Putamen (tissue), 1 donor: Measurements from ENCODE around the gene FAM174C.

Source experiments
- DNase-seq: peaks from one replicate; pipeline ENCODE4 v3.0.0-alpha.2; 2016; ENCODE audit warnings: low spot score

The FAM174C gene

DNA sequence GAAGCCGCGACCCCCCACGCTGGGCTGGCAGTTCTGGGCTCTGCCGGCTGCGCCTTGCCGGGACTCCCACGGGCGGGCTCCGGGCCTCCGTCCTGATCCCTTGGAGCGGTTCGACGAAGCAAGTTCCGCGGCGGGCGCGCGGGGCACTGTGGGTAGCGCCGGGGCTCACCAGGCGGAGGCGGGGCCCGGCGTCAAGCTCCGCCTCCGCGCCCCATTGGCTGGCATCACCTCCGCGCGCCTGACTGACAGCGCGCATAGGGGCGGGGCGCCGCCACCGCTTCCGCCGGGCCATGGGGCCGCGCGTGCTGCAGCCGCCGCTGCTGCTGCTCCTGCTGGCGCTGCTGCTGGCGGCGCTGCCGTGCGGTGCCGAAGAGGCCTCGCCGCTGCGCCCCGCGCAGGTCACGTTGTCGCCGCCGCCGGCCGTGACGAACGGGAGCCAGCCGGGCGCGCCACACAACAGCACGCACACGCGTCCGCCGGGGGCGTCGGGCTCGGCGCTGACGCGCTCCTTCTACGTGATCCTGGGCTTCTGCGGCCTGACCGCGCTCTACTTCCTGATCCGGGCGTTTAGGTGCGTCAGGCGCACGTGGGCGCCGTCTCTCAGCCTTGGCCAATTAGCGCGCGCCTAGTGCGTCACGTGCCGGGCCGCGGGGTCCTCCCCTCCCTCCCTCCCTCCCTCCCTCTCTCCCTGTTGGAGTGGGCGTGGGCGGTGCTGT, at the start of gene FAM174C:
Gene FAM174C (plus strand): TSS at position 271 of the 716 bp plus-strand sequence. CDS start 20 bp downstream, at position 291.
- DNase-seq: peak; percentile 94

GRCh38 chr19:1226227-1226518, 49.2 kb upstream of the FAM174C start:
- no peak for DNase-seq

DNA sequence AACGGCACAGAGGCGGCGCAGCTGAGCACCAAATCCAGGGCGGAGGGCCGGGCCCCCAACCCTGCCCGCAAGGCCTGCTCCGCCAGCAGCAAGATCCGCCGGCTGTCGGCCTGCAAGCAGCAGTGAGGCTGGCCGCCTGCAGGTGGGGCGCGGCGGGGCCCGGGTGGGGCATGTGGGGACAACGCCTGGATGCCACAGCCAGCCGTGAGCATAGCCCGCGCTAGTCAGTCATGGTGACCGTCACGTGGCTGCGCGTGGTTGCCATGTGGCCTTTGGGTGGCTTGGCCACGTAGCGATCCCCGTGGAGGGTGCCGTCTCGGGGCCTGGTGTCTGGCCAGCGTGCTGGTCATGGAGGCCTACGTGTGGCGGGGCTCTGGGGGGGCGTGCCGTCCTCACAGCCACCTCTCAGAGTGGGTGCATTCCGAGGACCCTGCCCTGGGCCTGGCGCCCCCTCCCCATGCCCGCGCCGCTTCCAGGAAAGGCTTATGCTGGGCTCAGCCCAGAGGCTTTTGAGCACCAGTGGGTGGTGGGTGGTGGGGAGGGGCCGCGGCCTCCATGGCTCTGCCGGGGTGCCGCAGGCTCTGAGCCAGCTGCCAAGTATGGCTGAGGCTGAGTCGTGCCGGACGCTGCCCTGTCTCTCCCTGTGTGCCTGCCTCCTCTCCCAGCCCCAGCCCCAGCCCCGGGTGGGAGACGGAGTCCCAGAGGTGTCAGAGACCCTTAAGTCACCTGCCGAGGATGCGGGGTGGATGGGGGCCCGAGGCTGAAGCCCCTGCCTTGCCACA, 48.6 kb upstream of the FAM174C start:
- no peak for DNase-seq

DNA sequence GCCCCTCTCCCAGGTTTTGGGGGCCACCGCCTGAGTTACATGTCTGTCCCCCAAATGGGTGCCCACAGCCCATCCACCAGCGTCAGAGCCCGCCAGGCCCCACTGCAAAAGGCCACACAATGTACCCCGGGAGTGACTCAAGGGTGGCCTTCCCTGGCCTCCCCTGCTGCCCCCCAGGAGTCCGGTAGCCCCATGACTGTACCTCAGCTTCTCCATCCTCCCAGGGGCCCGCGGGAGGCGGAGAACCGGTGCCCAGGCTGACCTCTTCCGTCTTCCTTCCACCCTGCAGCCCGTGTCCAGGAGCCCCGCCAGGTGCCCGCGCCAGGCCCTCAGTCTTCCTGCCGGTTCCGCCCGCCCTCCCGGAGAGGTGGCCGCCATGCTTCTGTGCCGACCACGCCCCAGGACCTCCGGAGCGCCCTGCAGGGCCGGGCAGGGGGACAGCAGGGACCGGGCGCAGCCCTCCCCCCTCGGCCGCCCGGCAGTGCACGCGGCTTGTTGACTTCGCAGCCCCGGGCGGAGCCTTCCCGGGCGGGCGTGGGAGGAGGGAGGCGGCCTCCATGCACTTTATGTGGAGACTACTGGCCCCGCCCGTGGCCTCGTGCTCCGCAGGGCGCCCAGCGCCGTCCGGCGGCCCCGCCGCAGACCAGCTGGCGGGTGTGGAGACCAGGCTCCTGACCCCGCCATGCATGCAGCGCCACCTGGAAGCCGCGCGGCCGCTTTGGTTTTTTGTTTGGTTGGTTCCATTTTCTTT, 47.9 kb upstream of the FAM174C start:
- DNase-seq: no peak

- DNase-seq: no peak
Observed at GRCh38 chr19:1228161-1228957, 47.0 kb upstream of the FAM174C start.

- no peak for DNase-seq
Observed at GRCh38 chr19:1229056-1229923, 46.0 kb upstream of the FAM174C start.

GRCh38 chr19:1229924-1230782, 45.2 kb upstream of the FAM174C start:
- DNase-seq: no peak

DNA sequence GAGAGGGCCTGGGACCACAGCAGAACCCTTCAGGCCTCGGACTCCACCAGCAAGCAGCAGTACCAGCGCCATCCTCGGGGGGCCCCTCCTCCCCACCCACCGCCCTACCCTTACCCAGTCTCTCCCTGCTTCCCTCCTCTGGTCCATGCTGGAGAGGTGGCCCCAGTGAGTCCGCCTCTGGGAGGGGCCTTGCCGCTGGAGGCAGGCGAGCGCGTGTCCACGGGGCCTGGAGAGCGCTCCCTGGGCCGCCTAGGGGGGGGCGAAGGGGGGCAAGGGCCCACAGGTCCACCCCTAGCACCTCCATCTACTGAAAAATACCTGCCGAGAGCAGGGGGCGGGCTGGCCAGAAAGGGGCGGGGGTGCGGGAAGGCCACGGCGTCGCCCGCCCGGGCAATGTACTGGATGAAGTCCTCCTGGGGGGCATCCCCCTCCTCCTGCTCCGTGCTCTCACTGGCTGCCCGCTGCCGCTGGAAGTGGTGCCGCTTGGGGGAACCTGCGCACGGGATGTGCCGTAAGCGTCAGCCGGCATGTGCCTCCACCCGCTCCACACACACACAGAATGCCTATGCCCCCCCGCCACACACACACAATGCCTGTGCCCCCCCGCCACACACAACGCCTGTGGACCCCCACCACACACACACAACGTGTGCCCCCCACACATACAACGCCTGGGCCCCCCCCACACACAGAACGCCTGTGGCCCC, 44.4 kb upstream of the FAM174C start:
- no peak for DNase-seq

GRCh38 chr19:1231729-1232637, 43.3 kb upstream of the FAM174C start:
- DNase-seq: no peak

GRCh38 chr19:1232652-1233072, 42.7 kb upstream of the FAM174C start:
- DNase-seq: no peak

- DNase-seq: no peak
Observed at GRCh38 chr19:1233115-1233667, 42.1 kb upstream of the FAM174C start.

- DNase-seq: no peak
Observed at GRCh38 chr19:1234051-1234954, 41.0 kb upstream of the FAM174C start.

- no peak for DNase-seq
Observed at GRCh38 chr19:1234955-1235380, 40.4 kb upstream of the FAM174C start.

- DNase-seq: no peak
Observed at GRCh38 chr19:1235625-1236538, 39.4 kb upstream of the FAM174C start.

GRCh38 chr19:1236576-1236975, 38.8 kb upstream of the FAM174C start:
- DNase-seq: no peak
